IPS DF 19.7 (cell line): ENCODE results near the gene TNP2.

Experiments used
- DNase-seq: peaks from one replicate; pipeline ENCODE4 v3.0.0-alpha.2; 2013; ENCODE audit warnings: low read depth, low spot score

Gene TNP2

DNA sequence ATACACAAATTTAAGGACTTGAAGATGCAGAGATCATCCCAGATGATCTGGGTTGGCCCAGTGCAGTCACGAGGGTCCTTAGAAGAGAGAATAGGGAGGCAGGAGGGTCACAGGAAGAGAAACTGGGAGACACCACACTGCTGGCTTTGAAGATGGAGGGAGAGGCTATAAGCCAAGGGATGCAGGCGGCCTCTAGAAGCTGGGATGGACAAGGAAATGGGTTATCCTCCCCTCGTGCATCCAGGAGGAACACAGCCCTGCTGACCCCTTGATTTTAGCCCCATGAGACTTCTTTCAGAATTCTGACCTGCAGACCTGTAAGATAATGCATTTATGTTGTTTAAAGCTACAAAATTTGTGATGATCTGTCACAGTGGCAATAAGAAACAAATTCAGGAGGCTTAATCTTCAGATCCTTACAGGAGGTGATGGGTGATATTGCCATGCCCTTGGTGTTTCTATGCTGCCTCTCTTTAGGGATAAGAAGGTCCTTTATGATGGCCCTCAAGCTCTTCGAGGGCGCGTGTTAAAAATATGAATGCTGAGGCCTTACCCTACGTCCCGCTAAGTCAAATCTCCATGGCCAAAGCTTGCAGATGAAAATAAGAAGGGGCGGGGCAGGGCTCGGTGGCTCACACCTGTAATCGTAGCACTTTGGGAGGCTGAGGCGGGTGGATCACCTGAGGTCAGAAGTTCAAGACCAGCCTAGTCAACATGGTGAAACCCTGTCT, 8.6 kb upstream of the TNP2 start:
- no peak for DNase-seq

DNA sequence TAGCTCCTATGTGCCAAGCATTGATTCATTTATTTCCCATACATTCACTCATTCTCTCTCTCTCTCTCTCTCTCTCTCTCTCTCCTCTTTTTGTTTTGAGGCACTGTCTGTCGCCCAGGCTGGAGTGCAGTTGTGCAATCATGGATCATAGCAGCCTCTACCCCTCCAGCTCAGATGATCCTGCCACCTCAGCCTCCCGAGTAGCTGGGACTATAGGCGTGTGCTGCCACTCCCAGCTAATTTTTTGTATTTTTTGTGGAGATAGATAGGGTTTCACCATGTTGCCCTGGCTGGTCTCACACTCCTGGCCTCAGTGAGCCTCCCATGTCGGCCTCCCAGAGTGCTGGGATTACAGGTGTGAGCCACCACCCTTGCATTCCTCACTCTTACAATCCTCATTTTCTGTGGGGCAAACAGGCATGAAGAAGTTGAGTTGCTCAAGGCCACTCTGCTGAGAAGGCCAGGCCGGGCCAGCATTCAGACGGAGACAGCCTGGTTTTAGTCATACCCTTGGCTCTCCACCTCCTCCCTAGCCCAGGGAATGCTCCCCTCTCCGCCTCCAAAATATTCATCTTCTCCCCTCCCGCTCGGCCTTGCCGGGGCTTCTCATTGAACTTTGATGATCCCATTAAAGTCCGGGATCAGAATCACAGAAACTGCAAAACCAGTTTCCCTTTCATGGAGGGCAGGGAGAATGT, 7.9 kb upstream of the TNP2 start:
- DNase-seq, result no peak

DNA sequence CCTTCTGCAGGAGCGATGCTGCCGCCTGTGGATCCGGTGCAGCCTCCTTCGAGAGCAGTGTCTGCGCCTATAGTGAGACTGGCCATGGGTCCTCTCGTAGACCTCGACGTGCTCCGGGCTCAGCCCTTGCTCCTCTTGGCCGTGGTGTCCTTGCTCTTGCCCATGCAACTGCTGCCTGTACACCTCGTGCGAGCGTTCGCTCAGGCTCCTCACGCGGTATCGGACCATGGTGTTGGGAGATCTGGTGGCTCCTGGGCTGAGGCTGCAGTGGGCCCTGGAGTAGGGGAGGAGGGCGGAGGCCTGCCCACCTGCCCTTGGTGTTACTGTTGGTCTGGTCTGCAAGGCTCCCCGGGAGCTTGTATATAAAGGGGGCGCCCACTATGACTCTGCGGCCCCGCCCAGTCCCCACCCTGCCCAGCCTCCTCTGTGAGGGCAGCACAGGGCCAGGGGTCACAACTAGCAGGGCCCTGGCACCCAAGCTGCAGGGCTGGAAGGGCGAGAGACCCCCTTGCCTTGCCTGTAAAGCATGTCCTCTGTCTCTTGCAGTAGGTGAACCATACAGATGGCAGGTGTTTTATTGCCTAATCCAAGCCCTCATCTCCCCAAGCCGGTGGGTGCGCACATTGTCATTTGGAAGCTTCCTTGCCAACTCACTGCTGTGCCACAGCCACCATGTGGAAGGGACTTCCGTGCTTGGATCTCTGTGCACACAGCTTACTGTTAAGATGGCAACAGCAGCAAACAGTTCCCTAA, 7.2 kb upstream of the TNP2 start, which contains the start of gene PRM2:
Gene PRM2 (minus strand): TSS at position 338 of the 753 bp plus-strand sequence. CDS start 110 bp downstream, at position 228.
- no peak for DNase-seq

DNA sequence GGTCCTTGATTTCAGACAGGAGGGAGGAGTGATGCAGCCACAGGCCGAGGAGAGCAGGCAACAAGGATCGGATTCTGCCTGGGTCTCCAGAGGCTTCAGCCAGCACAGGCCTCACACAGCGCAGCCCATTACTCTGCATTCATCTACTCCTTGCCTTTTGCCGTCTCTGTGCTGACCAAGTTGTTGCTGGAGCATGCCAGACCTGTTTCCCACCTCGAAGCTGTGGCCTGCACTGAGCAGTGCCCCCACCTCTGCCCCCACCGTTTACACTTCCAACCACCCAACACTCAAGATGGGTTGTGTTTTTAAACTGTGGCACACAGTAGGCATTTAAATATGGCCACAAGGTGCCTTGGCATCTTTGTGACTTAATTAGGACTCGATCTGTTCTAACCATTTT, 5.8 kb upstream of the TNP2 start:
- DNase-seq, result no peak

DNA sequence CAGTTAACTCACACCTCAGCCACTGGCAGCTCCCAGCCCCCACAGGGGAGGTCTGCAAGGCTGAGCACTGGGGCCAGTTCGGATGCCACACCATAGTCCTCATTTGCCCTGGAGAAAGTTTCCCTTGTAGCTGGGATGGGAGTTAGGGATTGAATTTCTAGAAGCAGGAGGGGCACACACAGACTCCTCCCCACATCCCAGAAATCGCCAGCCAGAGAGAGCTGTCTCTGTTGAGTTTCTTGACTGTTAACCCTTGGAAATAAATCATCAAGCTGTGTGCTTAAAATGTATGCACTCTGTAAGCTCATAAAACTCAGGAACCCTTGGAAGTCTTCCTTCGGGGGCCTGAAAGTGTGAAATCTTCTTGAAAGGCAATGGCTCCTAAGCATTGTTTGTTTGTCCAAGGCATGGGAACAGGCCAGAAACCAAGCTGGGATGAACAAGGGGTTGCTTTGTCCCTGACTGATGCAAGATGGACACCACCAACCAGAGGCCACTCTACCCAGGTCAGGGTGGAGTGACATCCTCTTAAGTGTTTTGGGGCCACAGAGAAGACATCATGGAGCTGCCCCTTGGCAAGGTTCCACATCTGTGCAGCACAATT, 4.7 kb upstream of the TNP2 start:
- no peak for DNase-seq

DNA sequence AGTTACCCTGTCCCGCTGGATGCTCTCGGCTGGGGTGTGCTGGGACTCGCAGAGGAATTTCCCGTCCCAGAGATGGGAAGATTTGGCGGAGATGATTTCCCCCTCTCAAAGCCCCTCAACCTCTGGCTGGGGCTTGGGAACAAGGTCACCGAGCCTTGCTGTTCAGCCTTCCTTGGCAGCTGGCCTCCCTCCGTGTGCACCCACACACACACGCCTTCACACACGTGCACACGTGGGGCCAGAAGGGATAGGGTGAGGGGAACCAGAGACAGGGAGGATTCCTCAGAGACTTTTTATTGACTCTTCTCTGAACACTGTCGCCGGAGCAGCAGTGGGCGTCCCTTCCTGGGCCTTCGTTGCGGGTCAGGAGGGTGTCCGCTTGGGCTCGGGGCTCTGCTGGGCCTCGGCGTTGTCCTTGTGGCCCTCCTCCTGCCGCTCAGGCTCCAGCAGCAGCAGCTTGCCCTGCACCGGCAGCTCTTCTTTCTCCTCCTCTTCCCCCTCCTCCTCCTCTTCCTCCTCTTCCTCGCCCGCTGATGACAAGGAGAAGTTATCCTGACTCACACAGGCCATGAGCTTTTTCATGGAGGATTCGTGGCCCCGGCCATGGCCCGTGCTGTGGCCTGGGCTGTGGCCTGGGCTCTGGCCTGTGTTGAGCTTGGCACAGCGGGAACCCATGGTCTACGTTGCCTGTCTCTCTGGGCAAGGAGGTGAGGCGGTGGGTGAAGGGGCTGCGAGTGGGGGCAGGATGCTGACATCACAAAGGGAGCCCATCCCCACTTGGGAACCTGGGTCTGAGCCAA, 4.0 kb upstream of the TNP2 start, which contains the start of gene PRM3:
Gene PRM3 (minus strand): TSS at position 709 of the 800 bp plus-strand sequence. CDS start 34 bp downstream, at position 675.
- no peak for DNase-seq

DNA sequence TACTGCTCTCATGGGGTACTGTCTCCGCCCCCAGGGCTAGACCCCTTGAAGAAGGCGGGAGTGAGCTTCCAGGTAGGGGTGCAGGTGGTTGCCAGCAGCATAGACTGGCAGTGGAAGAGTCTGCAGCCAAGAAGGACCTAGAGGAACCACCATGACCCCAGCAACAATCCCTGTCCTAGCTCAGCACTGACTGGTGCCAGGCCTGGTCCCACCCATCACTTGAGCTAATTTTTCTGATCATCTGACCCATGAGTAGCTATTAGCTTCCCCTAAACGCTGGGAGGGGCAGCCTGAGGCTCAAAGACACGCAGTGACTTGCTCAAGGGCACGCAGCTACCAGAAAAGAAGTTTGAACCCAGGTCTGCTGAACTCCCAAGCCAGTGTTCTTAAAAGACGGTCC, 3.4 kb upstream of the TNP2 start:
- no peak for DNase-seq

DNA sequence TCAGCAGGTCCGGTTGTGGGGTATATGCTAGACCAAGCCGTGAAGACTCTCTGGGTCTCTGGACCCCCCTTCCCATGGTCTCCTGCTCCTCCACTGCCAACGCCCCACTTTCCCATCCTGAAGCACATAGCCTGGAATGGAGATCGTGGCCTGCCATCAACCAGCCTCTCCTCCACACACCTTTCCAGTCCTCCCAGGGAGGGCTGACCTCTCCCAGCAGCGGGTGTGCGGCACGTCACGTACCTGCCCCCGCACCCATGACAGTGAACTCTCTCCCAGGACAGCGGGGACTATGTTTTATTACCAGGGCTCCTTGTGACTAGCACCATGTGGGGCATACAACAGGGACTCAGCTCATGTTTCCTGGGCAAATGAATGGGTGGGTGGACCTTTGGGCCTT, 2.5 kb upstream of the TNP2 start:
- no peak for DNase-seq

DNA sequence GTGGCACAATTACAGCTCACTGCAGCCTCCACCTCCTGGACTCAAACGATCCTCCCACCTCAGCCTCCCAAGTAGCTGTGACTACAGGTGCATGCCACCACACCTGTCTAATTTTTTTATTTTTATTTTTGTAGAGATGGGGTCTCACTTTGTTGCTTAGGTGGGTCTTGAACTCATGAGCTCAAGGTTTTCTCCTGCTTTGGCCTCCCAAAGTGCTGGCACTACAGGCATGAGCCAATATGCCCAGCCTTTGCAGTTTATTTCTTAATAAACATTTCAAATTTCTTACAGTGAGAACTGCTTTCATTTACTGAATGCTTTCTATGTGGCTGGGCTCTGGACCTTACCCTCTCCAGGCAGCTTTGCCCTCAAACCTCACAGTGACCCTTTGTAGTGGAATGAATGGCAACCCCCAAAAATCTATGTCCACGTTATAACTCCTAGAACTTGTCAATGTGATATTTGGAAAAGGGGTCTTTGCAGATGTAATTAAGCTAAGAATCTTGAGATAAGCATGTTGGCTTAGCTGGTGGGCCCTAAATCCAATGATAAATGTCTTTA, 1.6 kb upstream of the TNP2 start:
- no peak for DNase-seq

DNA sequence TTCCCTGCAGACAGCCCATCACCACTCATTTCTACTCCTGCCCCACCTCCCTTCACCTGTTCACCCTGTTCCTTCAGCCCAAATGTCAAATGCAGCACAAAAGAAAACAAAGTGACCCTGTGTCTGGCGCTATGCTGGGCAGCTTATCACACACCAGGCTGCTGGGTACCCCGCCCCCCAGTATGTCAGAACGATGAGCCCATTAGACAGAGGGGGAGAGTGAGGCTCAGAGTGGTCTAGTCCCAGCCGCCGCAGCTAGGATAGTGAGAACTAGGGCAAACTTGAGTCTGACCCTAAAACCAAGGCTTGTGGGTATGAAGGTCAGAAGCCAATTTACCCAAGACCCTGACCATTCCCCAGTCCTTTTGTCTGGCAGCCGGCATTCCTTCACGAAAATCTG, 4.0 kb downstream of the TNP2 start:
- no peak for DNase-seq

DNA sequence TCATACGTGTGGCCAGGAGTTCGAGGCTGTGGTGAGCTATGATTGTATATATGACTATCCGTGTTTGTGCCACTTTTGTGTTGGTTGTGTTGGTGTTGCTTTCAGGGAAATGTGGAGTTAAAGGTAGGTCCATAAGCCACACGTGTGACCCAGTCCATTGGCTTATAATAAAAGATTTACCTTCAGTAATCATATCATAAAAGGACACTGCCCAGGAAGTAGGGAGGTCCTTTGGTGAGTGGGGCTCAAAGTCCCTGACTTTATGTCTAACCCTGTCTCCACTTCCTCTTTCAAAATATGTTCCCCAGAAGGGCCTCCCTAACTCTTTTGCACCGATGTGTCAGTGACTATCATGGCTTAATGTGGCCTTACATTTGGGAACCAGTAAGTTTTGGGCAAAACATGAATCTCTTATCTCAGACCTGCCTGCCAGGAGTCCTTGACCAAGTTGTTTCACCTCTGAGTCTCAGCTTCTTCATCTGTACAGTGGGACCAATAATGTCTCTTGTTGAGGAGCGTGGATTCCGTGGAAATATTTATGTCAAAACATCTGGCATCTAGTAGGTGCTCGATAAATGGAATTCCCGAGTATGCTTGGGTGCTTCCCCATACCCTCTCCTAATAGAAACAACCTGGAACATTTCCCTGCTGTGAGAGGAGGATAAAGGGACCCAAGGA, 4.8 kb downstream of the TNP2 start:
- DNase-seq, result no peak

DNA sequence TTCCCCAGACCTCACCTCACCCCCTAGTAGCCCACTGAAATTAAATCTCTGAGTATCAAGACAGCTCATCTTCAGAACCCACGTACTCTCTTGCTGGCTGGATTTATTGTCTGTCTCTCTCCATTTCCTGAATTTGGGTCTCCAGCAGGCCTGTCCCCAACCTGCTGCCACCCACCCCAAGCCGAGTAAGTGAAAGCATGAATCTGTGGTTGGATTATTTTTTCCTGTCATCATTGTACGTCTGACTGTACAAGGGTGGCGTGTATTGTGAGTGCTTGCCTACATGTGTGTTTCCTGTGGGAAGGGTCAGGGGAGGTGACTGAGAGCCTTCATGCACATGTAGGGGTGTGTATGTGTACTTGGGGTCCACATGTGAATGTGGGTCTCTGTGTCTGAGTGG, 5.4 kb downstream of the TNP2 start:
- no peak for DNase-seq

DNA sequence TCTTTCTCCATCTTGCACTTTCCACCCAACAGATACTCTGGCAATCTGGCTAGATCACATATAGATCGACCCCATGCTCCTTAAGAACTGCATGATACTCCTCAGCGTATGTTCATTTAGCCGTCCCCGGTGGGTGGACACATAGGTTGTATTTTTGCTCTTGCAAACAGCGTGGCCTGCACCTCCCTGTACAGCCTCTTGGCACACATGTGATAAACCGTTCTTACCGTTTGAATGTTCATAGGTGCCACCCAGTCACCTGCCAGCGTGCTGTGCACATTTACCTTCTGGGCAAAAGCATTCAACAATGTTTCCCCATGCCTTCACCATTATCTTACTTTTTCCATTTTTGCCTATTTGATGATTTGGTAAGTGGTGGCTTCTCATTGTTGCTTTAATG, 6.2 kb downstream of the TNP2 start:
- no peak for DNase-seq

DNA sequence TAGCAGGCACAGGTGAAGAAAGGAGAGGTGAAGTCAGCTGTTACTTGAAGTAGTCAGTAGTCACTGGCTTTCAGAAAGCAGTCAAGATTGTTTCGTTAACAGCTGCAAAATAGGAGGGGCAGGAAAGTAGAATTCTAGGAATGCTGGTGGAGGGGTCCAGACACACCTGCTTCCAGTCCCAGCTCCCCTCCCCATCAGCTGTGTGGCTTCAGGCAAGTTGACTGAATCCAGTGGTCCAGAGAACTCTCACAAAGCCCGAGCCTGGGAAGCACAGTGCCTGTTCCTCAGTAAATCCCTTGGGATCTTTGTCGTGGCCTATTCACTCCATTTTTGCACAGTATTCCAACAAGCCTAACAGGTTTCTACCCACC, 8.5 kb downstream of the TNP2 start:
- DNase-seq, result no peak

DNA sequence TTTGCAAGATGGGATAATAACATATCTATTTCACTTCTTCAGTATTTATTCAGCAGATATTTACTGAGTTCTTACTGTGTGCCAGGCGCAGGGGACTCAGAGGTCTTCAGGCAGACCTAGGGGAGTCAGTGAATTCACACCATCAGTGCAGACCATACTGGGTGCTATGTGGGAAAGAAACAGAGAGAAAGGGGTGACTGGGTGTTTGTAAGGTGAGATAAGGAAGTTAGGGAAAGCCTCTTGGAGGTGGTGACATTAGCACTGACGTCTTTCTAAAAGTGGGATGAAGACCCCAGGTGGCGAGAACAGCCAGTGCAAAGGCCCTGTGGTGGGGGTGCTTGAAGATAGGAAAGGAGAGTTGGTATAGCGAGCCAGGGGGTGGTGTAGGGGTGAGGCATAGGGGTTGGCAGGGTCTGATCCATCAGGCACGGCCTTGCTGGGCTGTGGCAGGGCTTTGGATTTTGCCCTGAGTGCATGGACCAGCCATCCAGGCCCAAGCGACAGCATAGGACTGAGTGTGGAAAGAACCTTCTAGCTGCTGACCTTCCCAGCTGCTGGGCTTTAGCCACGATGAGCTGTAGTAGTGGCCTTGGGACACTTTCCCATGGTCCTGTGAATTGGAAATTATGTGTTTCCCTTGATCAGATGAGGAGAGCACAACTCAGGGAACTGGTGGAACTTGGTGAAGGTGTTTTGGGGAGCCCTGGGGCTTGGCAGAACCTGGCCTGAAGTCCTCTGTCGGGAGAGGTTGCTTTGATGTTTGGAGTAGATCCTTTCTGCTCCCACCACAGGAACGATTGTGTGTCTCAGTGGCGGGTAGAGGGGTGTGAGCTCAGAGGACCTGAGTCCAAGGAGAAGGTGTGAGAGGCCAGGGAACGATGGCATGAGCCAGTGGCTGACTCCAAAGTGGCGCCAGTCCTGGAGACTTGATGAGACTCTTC, 9.2 kb downstream of the TNP2 start:
- no peak for DNase-seq

DNA sequence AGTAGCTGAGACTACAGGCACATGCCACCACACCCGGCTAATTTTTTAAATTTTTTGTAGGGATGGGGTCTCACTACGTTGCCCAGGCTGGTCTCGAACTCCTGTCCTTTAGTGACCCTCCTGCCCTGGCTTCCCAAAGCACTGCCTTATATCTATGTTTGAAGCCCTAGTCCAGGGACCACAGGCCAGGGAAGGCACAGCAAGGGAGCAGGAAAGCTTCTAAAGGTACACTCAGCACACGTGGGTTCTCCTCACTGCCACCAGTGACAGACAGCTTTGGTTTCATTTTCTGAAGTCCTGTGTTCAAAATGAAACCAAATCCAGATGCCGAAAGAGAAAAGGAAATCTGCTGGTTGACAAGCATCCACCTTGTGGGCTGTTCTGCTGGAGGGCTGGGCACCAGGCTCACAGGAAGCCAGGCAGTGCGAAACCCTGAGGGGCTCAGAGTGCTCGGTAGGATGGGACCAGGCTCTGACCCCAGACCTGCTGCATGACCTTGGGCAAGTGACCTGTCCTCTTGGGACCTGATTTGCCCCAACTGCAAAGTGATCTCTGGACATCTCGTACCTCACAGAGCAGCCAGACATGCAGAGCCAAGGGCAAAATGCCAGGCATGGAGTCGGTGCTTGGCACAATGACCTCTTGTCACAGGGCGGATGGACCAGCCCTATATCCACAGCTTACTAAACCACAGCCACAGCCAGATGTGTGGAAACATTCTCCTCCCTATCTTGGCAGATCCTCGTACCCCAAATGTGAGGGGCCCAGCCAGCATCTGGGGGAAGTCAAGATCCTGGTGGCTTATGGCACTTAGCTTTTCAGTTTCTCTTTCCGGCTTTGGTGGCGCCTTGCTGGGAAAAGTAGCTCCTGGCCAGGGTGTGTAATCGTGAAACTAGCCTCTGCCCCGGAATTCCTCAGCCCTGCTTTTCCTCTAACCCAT, 10.3 kb downstream of the TNP2 start:
- no peak for DNase-seq

DNA sequence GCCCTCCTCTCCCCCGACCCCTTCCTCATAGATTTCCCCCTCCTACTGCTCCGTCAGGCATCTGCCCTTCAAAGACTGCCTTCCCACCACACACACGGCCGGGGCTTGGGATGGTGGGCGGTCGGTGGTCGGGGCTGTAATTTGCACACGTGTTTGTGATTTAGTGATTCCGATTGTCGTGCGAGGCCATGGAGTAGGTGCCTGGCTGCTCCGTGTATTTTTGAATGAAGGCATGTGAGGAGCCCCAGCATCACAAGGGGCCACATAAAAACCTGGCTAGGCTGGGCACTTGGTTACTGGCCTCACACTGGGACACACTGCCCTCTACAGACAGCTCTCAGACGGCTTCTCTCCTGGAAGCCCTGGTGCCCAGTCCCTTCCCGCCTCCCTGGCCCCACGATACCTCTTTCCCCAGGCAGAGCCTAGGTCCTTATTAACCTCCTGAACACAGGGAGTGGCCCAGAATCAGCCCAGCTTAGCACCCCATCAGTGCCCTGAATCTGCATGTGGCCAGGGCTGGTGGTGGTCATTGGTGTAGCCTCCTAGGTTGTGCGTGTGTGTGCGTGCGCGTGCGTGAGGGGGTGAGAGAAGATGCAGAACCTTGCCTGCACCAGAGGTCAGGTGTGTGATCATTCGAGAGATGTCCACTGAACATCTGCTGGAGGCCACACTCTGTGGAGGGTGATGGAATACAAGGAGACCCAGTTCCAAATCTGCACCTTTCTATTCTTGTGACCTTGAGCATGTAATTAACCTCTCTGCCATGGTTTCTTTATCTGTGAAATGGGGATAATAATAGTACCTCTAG, 11.8 kb downstream of the TNP2 start:
- DNase-seq, result no peak
